HCEC 1CT (cell line): Measurements from ENCODE around the gene EFCAB8.

Source experiments
- DNase-seq: peaks from one replicate; pipeline ENCODE4 v3.0.0-alpha.2; 2017

EFCAB8 gene

GRCh38 chr20:33009214-33010132, 150.8 kb downstream of the EFCAB8 start:
- no peak for DNase-seq

- DNase-seq, result no peak
Observed at GRCh38 chr20:33010133-33010504, 151.4 kb downstream of the EFCAB8 start.

GRCh38 chr20:33010674-33011449, 152.1 kb downstream of the EFCAB8 start:
- DNase-seq, result no peak
